ENCODE results near the gene FAM111A. TPM values are rescaled to one million over a fixed set of nuclear protein-coding genes. Genes with fewer than 3 reads are reported as not detected.
A peak's percentile ranks its signal among the peaks of the same experiment; 100 is the strongest.

The FAM111A gene
- total and polyA plus RNA-seq, 9 of the 15 experiments (the other 6 are each of a cell fraction or from before 2014, with no cell fraction given) = 14.8 to 30.6 (median 20.1) TPM

DNA sequence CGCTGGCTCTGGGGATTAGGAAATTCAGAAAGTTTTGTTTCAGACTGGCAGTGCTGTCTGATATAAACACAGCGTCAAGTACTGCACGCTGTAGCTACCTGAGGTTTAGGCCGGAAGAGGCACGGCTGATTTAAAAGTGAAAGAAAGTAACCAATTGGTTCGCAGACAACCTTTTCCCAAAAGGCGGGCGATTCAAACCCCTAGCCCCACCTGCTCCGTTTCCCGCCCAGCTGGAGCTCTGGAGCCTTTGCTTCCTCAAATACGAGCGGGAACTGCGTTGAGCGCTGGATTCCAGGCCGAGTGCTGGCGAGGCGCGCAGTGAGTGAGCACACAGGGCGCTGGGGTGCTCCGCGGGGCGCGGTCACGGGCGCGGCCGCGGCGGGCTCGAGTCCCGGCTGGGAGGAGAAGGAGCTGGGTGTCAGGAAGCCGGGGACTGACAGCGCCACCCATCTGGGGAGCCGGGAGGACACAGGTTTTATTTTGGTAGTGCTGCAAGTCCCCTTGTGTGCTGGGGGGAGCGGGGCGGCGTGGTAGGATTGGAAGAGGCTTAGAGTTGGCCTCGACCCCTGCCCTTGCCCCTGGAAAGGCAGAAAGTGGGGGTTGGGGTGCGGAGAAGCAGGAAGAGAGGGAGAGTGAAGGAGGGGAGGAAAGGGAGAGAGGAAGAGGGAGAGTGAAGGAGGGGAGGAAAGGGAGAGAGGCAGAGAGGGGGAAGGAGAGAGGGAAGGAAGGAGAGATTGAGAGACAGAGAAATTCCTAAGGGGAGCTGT lies 2.1 kb downstream of the FAM111A start (continued):
- TF ChIP-seq, protein P1, sequence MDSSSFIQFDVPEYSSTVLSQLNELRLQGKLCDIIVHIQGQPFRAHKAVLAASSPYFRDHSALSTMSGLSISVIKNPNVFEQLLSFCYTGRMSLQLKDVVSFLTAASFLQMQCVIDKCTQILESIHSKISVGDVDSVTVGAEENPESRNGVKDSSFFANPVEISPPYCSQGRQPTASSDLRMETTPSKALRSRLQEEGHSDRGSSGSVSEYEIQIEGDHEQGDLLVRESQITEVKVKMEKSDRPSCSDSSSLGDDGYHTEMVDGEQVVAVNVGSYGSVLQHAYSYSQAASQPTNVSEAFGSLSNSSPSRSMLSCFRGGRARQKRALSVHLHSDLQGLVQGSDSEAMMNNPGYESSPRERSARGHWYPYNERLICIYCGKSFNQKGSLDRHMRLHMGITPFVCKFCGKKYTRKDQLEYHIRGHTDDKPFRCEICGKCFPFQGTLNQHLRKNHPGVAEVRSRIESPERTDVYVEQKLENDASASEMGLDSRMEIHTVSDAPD (CRISPR knock-in tag; IDR thresholded peaks at IDR 0.05) = no peak
- TF ChIP-seq, protein P2, sequence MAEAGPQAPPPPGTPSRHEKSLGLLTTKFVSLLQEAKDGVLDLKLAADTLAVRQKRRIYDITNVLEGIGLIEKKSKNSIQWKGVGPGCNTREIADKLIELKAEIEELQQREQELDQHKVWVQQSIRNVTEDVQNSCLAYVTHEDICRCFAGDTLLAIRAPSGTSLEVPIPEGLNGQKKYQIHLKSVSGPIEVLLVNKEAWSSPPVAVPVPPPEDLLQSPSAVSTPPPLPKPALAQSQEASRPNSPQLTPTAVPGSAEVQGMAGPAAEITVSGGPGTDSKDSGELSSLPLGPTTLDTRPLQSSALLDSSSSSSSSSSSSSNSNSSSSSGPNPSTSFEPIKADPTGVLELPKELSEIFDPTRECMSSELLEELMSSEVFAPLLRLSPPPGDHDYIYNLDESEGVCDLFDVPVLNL (CRISPR knock-in tag; IDR thresholded peaks at IDR 0.05; ENCODE audit: low read depth) = peak; percentile 99
- TF ChIP-seq, protein P3, sequence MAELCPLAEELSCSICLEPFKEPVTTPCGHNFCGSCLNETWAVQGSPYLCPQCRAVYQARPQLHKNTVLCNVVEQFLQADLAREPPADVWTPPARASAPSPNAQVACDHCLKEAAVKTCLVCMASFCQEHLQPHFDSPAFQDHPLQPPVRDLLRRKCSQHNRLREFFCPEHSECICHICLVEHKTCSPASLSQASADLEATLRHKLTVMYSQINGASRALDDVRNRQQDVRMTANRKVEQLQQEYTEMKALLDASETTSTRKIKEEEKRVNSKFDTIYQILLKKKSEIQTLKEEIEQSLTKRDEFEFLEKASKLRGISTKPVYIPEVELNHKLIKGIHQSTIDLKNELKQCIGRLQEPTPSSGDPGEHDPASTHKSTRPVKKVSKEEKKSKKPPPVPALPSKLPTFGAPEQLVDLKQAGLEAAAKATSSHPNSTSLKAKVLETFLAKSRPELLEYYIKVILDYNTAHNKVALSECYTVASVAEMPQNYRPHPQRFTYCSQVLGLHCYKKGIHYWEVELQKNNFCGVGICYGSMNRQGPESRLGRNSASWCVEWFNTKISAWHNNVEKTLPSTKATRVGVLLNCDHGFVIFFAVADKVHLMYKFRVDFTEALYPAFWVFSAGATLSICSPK (IDR thresholded peaks at IDR 0.05; ENCODE audit: borderline replicate concordance) = peak; percentile 75; the same call in 1 of the 2 replicates
- TF ChIP-seq, protein P4, sequence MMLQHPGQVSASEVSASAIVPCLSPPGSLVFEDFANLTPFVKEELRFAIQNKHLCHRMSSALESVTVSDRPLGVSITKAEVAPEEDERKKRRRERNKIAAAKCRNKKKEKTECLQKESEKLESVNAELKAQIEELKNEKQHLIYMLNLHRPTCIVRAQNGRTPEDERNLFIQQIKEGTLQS (IDR thresholded peaks at IDR 0.05) = peak; percentile 46; the same call in 1 of the 2 replicates
- TF ChIP-seq, protein P4 (CRISPR knock-in tag; conservative IDR thresholded peaks at IDR 0.05) = peak; percentile 98
- peak; percentile 62; the same call in 1 of the 2 replicates for TF ChIP-seq GATAD2B (IDR thresholded peaks at IDR 0.05; ENCODE audit: borderline replicate concordance)
- TF ChIP-seq FOXA3 (CRISPR knock-in tag; conservative IDR thresholded peaks at IDR 0.05 in 1 of 2, IDR thresholded peaks at IDR 0.05 in 1 of 2) = peak in 1 of 2 experiments; percentile 92; a peak in 2 of 4 replicates
- TF ChIP-seq, protein P5, sequence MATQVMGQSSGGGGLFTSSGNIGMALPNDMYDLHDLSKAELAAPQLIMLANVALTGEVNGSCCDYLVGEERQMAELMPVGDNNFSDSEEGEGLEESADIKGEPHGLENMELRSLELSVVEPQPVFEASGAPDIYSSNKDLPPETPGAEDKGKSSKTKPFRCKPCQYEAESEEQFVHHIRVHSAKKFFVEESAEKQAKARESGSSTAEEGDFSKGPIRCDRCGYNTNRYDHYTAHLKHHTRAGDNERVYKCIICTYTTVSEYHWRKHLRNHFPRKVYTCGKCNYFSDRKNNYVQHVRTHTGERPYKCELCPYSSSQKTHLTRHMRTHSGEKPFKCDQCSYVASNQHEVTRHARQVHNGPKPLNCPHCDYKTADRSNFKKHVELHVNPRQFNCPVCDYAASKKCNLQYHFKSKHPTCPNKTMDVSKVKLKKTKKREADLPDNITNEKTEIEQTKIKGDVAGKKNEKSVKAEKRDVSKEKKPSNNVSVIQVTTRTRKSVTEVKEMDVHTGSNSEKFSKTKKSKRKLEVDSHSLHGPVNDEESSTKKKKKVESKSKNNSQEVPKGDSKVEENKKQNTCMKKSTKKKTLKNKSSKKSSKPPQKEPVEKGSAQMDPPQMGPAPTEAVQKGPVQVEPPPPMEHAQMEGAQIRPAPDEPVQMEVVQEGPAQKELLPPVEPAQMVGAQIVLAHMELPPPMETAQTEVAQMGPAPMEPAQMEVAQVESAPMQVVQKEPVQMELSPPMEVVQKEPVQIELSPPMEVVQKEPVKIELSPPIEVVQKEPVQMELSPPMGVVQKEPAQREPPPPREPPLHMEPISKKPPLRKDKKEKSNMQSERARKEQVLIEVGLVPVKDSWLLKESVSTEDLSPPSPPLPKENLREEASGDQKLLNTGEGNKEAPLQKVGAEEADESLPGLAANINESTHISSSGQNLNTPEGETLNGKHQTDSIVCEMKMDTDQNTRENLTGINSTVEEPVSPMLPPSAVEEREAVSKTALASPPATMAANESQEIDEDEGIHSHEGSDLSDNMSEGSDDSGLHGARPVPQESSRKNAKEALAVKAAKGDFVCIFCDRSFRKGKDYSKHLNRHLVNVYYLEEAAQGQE (IDR thresholded peaks at IDR 0.05; ENCODE audit: borderline replicate concordance) = no peak; the same call in 1 of the 2 replicates
- TF ChIP-seq, protein P5 (CRISPR knock-in tag; IDR thresholded peaks at IDR 0.05; ENCODE audit: low read depth) = 0 out of 2 replicates have a peak, but pooled peaks have one; percentile 47
- TF ChIP-seq COPS2 (conservative IDR thresholded peaks at IDR 0.05) = no peak
- TF ChIP-seq, protein P6, sequence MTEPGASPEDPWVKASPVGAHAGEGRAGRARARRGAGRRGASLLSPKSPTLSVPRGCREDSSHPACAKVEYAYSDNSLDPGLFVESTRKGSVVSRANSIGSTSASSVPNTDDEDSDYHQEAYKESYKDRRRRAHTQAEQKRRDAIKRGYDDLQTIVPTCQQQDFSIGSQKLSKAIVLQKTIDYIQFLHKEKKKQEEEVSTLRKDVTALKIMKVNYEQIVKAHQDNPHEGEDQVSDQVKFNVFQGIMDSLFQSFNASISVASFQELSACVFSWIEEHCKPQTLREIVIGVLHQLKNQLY (CRISPR knock-in tag; conservative IDR thresholded peaks at IDR 0.05) = peak in 1 of 2 experiments; percentile 97; a peak in 2 of 4 replicates
